ENCODE results near the gene RMRP.

Gene RMRP

DNA sequence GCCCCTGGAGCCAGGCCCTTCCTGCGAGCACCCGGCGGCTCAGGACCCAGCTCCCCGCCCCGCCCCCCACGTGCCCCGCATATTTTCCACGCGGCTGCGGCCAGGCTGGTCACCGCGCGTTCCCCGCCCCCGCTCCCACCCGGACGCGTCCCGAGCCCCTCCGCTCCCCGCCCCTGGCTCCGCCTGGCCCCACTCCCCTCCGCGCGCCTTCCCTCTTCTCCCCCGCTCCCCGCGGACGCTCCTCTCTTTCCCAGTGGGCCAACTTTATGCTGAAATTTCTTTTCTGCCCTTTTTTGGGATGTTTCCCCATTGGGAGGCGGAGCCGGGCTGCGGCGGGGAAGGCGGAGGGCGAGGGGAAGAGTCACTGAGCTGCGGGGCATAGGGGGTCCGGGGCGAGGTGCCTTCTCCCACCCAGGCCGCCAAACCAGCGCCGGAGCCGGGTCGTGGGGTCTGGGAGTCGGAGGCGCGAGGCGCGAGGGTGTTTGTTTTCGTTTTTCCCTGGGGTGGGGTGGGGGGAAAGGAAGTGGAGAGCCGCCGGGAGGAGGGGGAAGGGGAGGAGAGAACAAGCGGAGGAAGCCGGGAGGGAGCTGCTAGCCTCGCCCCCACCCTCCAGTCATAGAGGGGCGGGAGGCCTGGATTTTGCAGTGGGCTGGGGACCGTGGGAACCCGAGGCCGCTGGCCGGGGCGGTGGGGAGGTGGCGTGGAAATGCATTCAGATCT is 33.0 kb upstream of the RMRP start:
- TF ChIP-seq, protein P1, sequence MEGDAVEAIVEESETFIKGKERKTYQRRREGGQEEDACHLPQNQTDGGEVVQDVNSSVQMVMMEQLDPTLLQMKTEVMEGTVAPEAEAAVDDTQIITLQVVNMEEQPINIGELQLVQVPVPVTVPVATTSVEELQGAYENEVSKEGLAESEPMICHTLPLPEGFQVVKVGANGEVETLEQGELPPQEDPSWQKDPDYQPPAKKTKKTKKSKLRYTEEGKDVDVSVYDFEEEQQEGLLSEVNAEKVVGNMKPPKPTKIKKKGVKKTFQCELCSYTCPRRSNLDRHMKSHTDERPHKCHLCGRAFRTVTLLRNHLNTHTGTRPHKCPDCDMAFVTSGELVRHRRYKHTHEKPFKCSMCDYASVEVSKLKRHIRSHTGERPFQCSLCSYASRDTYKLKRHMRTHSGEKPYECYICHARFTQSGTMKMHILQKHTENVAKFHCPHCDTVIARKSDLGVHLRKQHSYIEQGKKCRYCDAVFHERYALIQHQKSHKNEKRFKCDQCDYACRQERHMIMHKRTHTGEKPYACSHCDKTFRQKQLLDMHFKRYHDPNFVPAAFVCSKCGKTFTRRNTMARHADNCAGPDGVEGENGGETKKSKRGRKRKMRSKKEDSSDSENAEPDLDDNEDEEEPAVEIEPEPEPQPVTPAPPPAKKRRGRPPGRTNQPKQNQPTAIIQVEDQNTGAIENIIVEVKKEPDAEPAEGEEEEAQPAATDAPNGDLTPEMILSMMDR (conservative IDR thresholded peaks at IDR 0.05): no peak
- H3K27ac ChIP-seq: peak overlapping the region; percentile 86

DNA sequence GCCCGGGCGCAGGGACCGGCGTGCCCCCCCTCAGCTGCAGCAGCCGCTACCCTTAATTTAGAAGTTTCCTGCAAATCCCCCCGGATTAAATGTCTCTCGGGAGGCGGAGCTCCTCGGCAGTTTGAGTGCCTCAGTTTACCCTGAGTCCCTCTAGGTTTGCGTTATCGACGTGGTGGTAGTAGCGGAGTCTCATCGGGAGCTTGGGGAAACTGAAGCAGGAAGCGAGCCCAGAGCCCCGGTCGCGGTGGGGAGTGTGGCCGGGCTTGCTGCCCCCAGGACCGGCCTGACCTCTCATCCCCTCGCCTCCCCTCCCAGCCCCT is 32.4 kb upstream of the RMRP start:
- TF ChIP-seq, protein P1 (conservative IDR thresholded peaks at IDR 0.05): no peak
- H3K27ac ChIP-seq: peak overlapping the region; percentile 86

GRCh38 chr9:35689542-35690293 is 31.9 kb upstream of the RMRP start, which contains the start of gene TPM2:
Gene TPM2 (minus strand): TSS chr9:35689925. CDS start chr9:35689817, 108 bp downstream.
- TF ChIP-seq, protein P1 (conservative IDR thresholded peaks at IDR 0.05): no peak
- peak within 1 kb of the TSS; percentile 86 for H3K27ac ChIP-seq

- TF ChIP-seq, protein P1 (conservative IDR thresholded peaks at IDR 0.05): no peak
- H3K27ac ChIP-seq: no peak overlapping the region
Measured at GRCh38 chr9:35688558-35689541, 31.0 kb upstream of the RMRP start.

DNA sequence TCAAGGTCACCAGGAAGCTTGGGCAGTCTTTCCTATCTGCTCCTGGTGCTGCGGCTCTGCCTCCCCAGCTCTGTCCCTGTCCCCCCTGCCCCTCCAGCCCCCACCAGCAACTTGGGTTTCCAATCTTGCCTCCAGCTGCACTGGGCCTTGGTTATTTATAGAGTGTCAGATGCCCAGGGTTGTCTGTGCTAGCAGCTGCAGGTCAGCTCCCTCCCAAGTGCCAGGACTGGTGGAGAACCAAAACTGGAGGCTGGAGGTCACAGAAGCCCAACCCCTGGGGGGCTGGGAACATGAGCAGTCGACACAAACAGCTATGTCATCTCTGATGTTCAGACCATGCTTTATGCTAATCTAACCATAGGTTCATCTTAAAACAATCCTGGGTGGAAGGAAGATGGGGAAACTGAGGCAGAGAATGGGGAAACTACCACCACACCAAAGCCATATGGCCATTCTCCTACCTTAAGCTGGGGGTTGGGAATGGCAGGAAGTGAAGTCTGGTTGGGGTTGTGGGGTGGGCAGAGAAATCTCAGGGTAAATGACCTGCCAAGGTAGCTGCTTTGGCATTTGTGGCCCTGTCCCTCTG is 30.2 kb upstream of the RMRP start:
- TF ChIP-seq, protein P1 (conservative IDR thresholded peaks at IDR 0.05): no peak
- no peak overlapping the region for H3K27ac ChIP-seq

DNA sequence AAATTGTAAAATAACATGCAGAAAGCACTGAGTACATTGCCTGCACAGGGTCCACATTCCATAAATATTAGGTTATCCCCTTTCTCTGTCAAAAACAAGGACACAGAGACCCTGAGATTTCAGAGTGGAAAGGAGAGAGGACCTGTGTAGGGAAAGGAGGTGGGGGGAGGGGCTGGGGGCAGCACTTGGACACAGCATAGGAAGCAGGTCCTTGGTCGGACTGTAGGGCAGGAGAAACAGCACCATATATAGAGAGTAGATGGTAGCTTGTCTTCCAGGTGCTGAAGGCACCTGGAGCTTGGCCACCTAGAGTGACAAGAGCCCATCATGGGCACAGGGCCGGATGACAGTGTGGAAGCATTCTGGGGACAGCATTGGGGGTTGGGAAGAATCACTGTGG is 29.5 kb upstream of the RMRP start:
- TF ChIP-seq, protein P1 (conservative IDR thresholded peaks at IDR 0.05): no peak
- H3K27ac ChIP-seq: no peak overlapping the region

Measured in VCaP (cell line).